ENCODE measurements around the gene TTC38.
"Not testable (repeated sequence)": the region's sequence is repeated elsewhere in the genome, so short reads cannot be mapped to it uniquely, and the experiment has no call there.

TTC38 gene

GRCh38 chr22:46309526-46310085 lies 41.8 kb downstream of the TTC38 start:
- H3K9me3 Mint-ChIP-seq: no peaks in the 10 kb centered on the region
- H3K4me1 Mint-ChIP-seq: no peaks in the 10 kb centered on the region
- ATAC-seq (replicated peaks) (no peak), DNase-seq (no peak)
- H3K27me3 Mint-ChIP-seq: no peaks in the 10 kb centered on the region
- no peak overlapping the region for H3K27ac Mint-ChIP-seq
- H3K36me3 Mint-ChIP-seq: no peaks in the 10 kb centered on the region
- no peak overlapping the region for H3K4me3 Mint-ChIP-seq

- no peak for ATAC-seq (replicated peaks)
- H3K9me3 Mint-ChIP-seq: no peaks in the 10 kb centered on the region
- H3K36me3 Mint-ChIP-seq: no peaks in the 10 kb centered on the region
- H3K4me3 Mint-ChIP-seq: no peak overlapping the region
- no peaks in the 10 kb centered on the region for H3K4me1 Mint-ChIP-seq
- no peak for DNase-seq
- no peak overlapping the region for H3K27ac Mint-ChIP-seq
- H3K27me3 Mint-ChIP-seq: no peaks in the 10 kb centered on the region
These were observed 44.2 kb downstream of the TTC38 start for GRCh38 chr22:46312056-46312455.

- not testable (repeated sequence) for H3K4me3 Mint-ChIP-seq
These were observed 45.0 kb downstream of the TTC38 start for GRCh38 chr22:46312848-46313247.

GRCh38 chr22:46315976-46316375 lies 48.2 kb downstream of the TTC38 start:
- Mint-ChIP-seq H3K27ac (no peak overlapping the region), H3K4me3 (no peak overlapping the region), H3K4me1 (no peaks in the 10 kb centered on the region), H3K36me3 (no peaks in the 10 kb centered on the region), H3K27me3 (no peaks in the 10 kb centered on the region), H3K9me3 (no peaks in the 10 kb centered on the region)
- DNase-seq (no peak), ATAC-seq (replicated peaks) (no peak)

More at GRCh38 chr22:46312848-46313247, 45.0 kb downstream of the TTC38 start:
- H3K9me3 Mint-ChIP-seq; H3K27me3 Mint-ChIP-seq; H3K4me1 Mint-ChIP-seq; DNase-seq; ATAC-seq (replicated peaks); H3K36me3 Mint-ChIP-seq; H3K27ac Mint-ChIP-seq: not testable (repeated sequence)

- no peak for DNase-seq
- no peak overlapping the region for H3K4me3 Mint-ChIP-seq
- H3K36me3 Mint-ChIP-seq: no peaks in the 10 kb centered on the region
- ATAC-seq (replicated peaks): no peak
- no peaks in the 10 kb centered on the region for H3K4me1 Mint-ChIP-seq
- H3K27ac Mint-ChIP-seq: no peak overlapping the region
- H3K9me3 Mint-ChIP-seq: no peaks in the 10 kb centered on the region
- H3K27me3 Mint-ChIP-seq: no peaks in the 10 kb centered on the region
These were observed 49.8 kb downstream of the TTC38 start for GRCh38 chr22:46317646-46318045.

GRCh38 chr22:46318576-46318975 lies 50.8 kb downstream of the TTC38 start:
- Mint-ChIP-seq H3K9me3 (no peaks in the 10 kb centered on the region), H3K36me3 (peaks cover 0 to 1% of the 10 kb centered on the region in 2 donors), H3K27ac (no peak overlapping the region), H3K4me3 (no peak overlapping the region), H3K4me1 (no peaks in the 10 kb centered on the region), H3K27me3 (no peaks in the 10 kb centered on the region)
- DNase-seq (no peak), ATAC-seq (replicated peaks) (no peak)

GRCh38 chr22:46319319-46319718 lies 51.5 kb downstream of the TTC38 start:
- no peaks in the 10 kb centered on the region for H3K4me1 Mint-ChIP-seq
- DNase-seq (no peak), ATAC-seq (replicated peaks) (no peak)
- no peak overlapping the region for H3K27ac Mint-ChIP-seq
- H3K9me3 Mint-ChIP-seq: no peaks in the 10 kb centered on the region
- no peak overlapping the region for H3K4me3 Mint-ChIP-seq
- peaks cover 0 to 1% of the 10 kb centered on the region in 2 donors for H3K36me3 Mint-ChIP-seq
- H3K27me3 Mint-ChIP-seq: no peaks in the 10 kb centered on the region

GRCh38 chr22:46320166-46320710 lies 52.4 kb downstream of the TTC38 start:
- H3K36me3 Mint-ChIP-seq: peaks cover 0 to 1% of the 10 kb centered on the region in 2 donors

GRCh38 chr22:46320716-46321386 lies 53.0 kb downstream of the TTC38 start:
- H3K4me3 Mint-ChIP-seq: no peak overlapping the region
- no peaks in the 10 kb centered on the region for H3K4me1 Mint-ChIP-seq
- DNase-seq (no peak), ATAC-seq (replicated peaks) (no peak)
- H3K36me3 Mint-ChIP-seq: peaks cover 0 to 1% of the 10 kb centered on the region in 2 donors
- H3K27ac Mint-ChIP-seq: no peak overlapping the region
- no peaks in the 10 kb centered on the region for H3K9me3 Mint-ChIP-seq
- no peaks in the 10 kb centered on the region for H3K27me3 Mint-ChIP-seq

More at GRCh38 chr22:46320166-46320710, 52.4 kb downstream of the TTC38 start:
- Mint-ChIP-seq H3K27ac (no peak overlapping the region), H3K9me3 (no peaks in the 10 kb centered on the region), H3K4me1 (no peaks in the 10 kb centered on the region), H3K4me3 (no peak overlapping the region), H3K27me3 (no peaks in the 10 kb centered on the region)
- ATAC-seq (replicated peaks) (no peak), DNase-seq (no peak)

GRCh38 chr22:46322711-46323110 lies 54.9 kb downstream of the TTC38 start:
- H3K9me3 Mint-ChIP-seq: no peaks in the 10 kb centered on the region
- DNase-seq (no peak), ATAC-seq (replicated peaks) (no peak)
- peaks cover 0 to 1% of the 10 kb centered on the region in 2 donors for H3K36me3 Mint-ChIP-seq
- no peak overlapping the region for H3K4me3 Mint-ChIP-seq
- no peak overlapping the region for H3K27ac Mint-ChIP-seq
- H3K27me3 Mint-ChIP-seq: no peaks in the 10 kb centered on the region
- no peaks in the 10 kb centered on the region for H3K4me1 Mint-ChIP-seq

GRCh38 chr22:46323162-46323561 lies 55.4 kb downstream of the TTC38 start:
- no peaks in the 10 kb centered on the region for H3K9me3 Mint-ChIP-seq
- peaks cover 0 to 1% of the 10 kb centered on the region in 2 donors for H3K36me3 Mint-ChIP-seq
- no peak overlapping the region for H3K27ac Mint-ChIP-seq
- DNase-seq (no peak), ATAC-seq (replicated peaks) (no peak)
- H3K4me3 Mint-ChIP-seq: no peak overlapping the region
- no peaks in the 10 kb centered on the region for H3K4me1 Mint-ChIP-seq
- no peaks in the 10 kb centered on the region for H3K27me3 Mint-ChIP-seq

GRCh38 chr22:46326066-46326680 lies 58.4 kb downstream of the TTC38 start:
- H3K4me1 Mint-ChIP-seq: no peaks in the 10 kb centered on the region
- ATAC-seq (replicated peaks) (no peak), DNase-seq (no peak)
- no peaks in the 10 kb centered on the region for H3K9me3 Mint-ChIP-seq
- no peaks in the 10 kb centered on the region for H3K27me3 Mint-ChIP-seq
- H3K36me3 Mint-ChIP-seq: peaks cover 0 to 1% of the 10 kb centered on the region in 2 donors
- H3K27ac Mint-ChIP-seq: no peak overlapping the region
- H3K4me3 Mint-ChIP-seq: no peak overlapping the region

GRCh38 chr22:46327691-46328465 lies 60.1 kb downstream of the TTC38 start:
- H3K9me3 Mint-ChIP-seq: no peaks in the 10 kb centered on the region
- H3K36me3 Mint-ChIP-seq: peaks cover 0 to 1% of the 10 kb centered on the region in 2 donors
- no peaks in the 10 kb centered on the region for H3K4me1 Mint-ChIP-seq
- ATAC-seq (replicated peaks): no peak
- no peaks in the 10 kb centered on the region for H3K27me3 Mint-ChIP-seq
- no peak overlapping the region for H3K27ac Mint-ChIP-seq
- DNase-seq: no peak
- H3K4me3 Mint-ChIP-seq: no peak overlapping the region

GRCh38 chr22:46328797-46329196 lies 61.0 kb downstream of the TTC38 start:
- no peaks in the 10 kb centered on the region for H3K9me3 Mint-ChIP-seq
- H3K27me3 Mint-ChIP-seq: no peaks in the 10 kb centered on the region
- H3K36me3 Mint-ChIP-seq: no peaks in the 10 kb centered on the region
- no peaks in the 10 kb centered on the region for H3K4me1 Mint-ChIP-seq
- H3K27ac Mint-ChIP-seq: no peak overlapping the region
- ATAC-seq (replicated peaks) (no peak), DNase-seq (no peak)
- no peak overlapping the region for H3K4me3 Mint-ChIP-seq

All from stimulated activated naive B cell treated with anti-CD40 and anti-IgM and Interleukin-4, amounts not matched to agents 10 μg/mL and 1 μg/mL and 100 μg/mL, for 72 hours (primary cell).